PFSK-1 (cell line): ENCODE measurements around the gene LRRC43.

Experiments used
- FOXP2 ChIP-seq: optimal IDR thresholded peaks from 2 replicates; pipeline ENCODE3; 2011; ENCODE audit warnings: borderline replicate concordance, control low read depth, inconsistent platforms; ENCODE audit not compliant: insufficient read depth; ENCODE audit errors: extremely low read length, extremely low read depth
- POLR2AphosphoS5 ChIP-seq: IDR thresholded peaks from 2 replicates; pipeline ENCODE4 v1.6.1; 2012; ENCODE audit warnings: low read depth, mild to moderate bottlenecking, control low read depth, low read length, moderate library complexity
- SIN3A ChIP-seq: IDR thresholded peaks from 2 replicates; pipeline ENCODE4 v1.6.1; 2012; ENCODE audit warnings: mild to moderate bottlenecking, low read length, moderate library complexity, borderline replicate concordance; ENCODE audit not compliant: insufficient read depth
- TAF1 ChIP-seq: IDR thresholded peaks from 2 replicates; pipeline ENCODE4 v1.6.1; 2012; ENCODE audit warnings: low read length, control low read depth, borderline replicate concordance; ENCODE audit not compliant: insufficient read depth
- TF ChIP-seq, protein P1 (sequence below), 2 experiments: IDR thresholded peaks; 2 replicates each; pipeline versions ENCODE4 v1.6.1 to v1.8.0; 2011 to 2012; ENCODE audit warnings: low read depth in 2 of 2, low read length in 2 of 2, control low read depth in 1 of 2, inconsistent platforms in 1 of 2, mild to moderate bottlenecking in 1 of 2, moderate library complexity in 1 of 2; ENCODE audit not compliant: insufficient read depth in 1 of 2

Gene LRRC43

GRCh38 chr12:122204167-122205052 is 21.5 kb downstream of the LRRC43 start:
- TF ChIP-seq SIN3A: no peak
- TF ChIP-seq, protein P1, sequence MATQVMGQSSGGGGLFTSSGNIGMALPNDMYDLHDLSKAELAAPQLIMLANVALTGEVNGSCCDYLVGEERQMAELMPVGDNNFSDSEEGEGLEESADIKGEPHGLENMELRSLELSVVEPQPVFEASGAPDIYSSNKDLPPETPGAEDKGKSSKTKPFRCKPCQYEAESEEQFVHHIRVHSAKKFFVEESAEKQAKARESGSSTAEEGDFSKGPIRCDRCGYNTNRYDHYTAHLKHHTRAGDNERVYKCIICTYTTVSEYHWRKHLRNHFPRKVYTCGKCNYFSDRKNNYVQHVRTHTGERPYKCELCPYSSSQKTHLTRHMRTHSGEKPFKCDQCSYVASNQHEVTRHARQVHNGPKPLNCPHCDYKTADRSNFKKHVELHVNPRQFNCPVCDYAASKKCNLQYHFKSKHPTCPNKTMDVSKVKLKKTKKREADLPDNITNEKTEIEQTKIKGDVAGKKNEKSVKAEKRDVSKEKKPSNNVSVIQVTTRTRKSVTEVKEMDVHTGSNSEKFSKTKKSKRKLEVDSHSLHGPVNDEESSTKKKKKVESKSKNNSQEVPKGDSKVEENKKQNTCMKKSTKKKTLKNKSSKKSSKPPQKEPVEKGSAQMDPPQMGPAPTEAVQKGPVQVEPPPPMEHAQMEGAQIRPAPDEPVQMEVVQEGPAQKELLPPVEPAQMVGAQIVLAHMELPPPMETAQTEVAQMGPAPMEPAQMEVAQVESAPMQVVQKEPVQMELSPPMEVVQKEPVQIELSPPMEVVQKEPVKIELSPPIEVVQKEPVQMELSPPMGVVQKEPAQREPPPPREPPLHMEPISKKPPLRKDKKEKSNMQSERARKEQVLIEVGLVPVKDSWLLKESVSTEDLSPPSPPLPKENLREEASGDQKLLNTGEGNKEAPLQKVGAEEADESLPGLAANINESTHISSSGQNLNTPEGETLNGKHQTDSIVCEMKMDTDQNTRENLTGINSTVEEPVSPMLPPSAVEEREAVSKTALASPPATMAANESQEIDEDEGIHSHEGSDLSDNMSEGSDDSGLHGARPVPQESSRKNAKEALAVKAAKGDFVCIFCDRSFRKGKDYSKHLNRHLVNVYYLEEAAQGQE (IDR thresholded peaks at IDR 0.05; ENCODE audit: insufficient read depth in 1 of 2, low read depth in 2 of 2, low read length in 2 of 2): no peak
- no peak for TF ChIP-seq FOXP2
- no peak for TF ChIP-seq POLR2AphosphoS5
- TF ChIP-seq TAF1: no peak

DNA sequence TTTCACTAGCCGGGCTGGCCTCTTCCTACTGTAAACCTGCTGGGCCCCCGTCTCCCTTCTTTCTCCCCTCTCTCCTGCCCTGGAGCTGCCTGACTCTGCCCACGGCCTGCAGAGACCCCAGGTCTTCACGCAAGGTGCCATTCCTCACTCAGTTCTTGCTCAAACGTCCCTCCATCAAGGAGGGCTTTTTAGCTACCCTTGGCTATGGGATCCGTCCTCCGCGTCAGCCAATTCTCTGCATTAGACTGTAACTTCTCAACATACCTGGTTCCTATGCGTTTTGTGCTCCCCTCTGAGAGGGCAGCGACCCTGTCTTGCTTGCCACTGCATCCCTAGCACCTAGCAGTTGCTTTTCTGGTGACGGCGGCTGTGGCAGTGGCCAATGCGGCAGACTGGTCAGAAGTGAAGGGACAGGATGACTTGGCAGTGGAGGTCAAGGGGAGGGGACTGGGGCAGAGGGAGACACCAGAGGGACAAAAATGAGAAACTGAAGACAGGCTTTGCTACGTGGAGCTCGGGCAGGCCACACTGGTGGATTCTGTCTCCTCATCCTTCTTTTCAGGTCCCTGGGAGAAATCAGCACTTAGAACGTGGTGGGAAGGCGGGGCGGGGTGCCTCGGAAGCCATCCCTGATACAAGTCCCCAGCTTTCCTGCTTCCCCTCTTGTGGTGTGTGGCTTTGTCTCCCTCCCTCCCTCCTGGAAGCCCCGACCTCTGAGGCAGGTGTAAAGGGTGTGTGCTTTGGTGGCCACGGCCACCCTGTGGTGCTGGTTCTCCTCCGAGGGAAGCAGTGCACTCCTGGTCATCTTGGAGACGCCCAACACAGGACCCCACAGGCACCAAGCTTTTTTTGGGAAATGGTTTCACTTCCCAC is 22.4 kb downstream of the LRRC43 start:
- TF ChIP-seq TAF1 (no peak), FOXP2 (no peak), POLR2AphosphoS5 (no peak), SIN3A (no peak)
- TF ChIP-seq, protein P1 (IDR thresholded peaks at IDR 0.05; ENCODE audit: insufficient read depth in 1 of 2, low read depth in 2 of 2, low read length in 2 of 2): no peak

GRCh38 chr12:122206111-122206881 is 23.4 kb downstream of the LRRC43 start:
- TF ChIP-seq FOXP2: no peak
- TF ChIP-seq, protein P1 (IDR thresholded peaks at IDR 0.05; ENCODE audit: insufficient read depth in 1 of 2, low read depth in 2 of 2, low read length in 2 of 2): no peak
- TF ChIP-seq TAF1: no peak
- TF ChIP-seq POLR2AphosphoS5: no peak; the same call in 1 of the 2 replicates
- TF ChIP-seq SIN3A: no peak

GRCh38 chr12:122206976-122207375 is 24.1 kb downstream of the LRRC43 start:
- TF ChIP-seq SIN3A (no peak), TAF1 (no peak)

DNA sequence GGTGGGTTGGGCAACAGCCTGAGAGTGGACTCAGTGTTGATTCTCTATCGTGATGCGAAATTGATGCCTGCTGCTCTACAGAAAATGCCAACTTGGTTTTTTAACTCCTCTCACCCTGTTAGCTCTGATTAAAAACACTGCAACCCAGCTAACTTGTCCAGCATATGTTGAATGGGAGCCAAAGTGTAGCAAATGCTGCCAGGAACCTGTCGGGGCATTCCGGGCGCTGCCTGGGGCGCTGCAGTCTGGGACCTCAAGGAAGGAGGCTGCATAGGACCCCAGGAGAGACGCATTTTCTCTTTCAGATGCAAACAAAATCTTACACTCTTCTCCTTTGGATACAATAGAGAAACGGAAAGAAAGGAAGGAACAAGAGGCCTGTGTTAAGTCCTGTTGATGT is 24.5 kb downstream of the LRRC43 start:
- no peak for TF ChIP-seq FOXP2
- no peak for TF ChIP-seq TAF1
- no peak for TF ChIP-seq POLR2AphosphoS5
- no peak for TF ChIP-seq SIN3A
- TF ChIP-seq, protein P1 (IDR thresholded peaks at IDR 0.05; ENCODE audit: insufficient read depth in 1 of 2, low read depth in 2 of 2, low read length in 2 of 2): no peak
